NCI-H524 (cell line): Measurements from ENCODE around the gene SUGCT.
"Not testable (repeated sequence)": the region's sequence is repeated elsewhere in the genome, so short reads cannot be mapped to it uniquely, and the experiment has no call there.

Source experiments
- DNase-seq, 2 experiments: peaks; one replicate each; lab custom pipeline; 2025; lab: John Stamatoyannopoulos, UW

The SUGCT gene

GRCh38 chr7:40200791-40201190, 66.0 kb downstream of the SUGCT start:
- DNase-seq: no peak

- DNase-seq: no peak
Measured at GRCh38 chr7:40202851-40203250, 68.0 kb downstream of the SUGCT start.

GRCh38 chr7:40204581-40204980, 69.8 kb downstream of the SUGCT start:
- DNase-seq: no peak

GRCh38 chr7:40205992-40206391, 71.2 kb downstream of the SUGCT start:
- DNase-seq: no peak

GRCh38 chr7:40211276-40212003, 76.6 kb downstream of the SUGCT start:
- DNase-seq: no peak

GRCh38 chr7:40213291-40213690, 78.5 kb downstream of the SUGCT start:
- no peak for DNase-seq

GRCh38 chr7:40213856-40214255, 79.1 kb downstream of the SUGCT start:
- no peak for DNase-seq

- DNase-seq: not testable (repeated sequence)
Measured at GRCh38 chr7:40218612-40219011, 83.8 kb downstream of the SUGCT start.

- DNase-seq: no peak
Measured at GRCh38 chr7:40219917-40220316, 85.1 kb downstream of the SUGCT start.

- DNase-seq: no peak
Measured at GRCh38 chr7:40220421-40220911, 85.7 kb downstream of the SUGCT start.

- no peak for DNase-seq
Measured at GRCh38 chr7:40221836-40222235, 87.0 kb downstream of the SUGCT start.

GRCh38 chr7:40223451-40224127, 88.8 kb downstream of the SUGCT start:
- no peak for DNase-seq

- DNase-seq: no peak
Measured at GRCh38 chr7:40230101-40230500, 95.3 kb downstream of the SUGCT start.

GRCh38 chr7:40231796-40232195, 97.0 kb downstream of the SUGCT start:
- DNase-seq: no peak

- peak; percentile 26 to 51 for DNase-seq
Measured at GRCh38 chr7:40232242-40232893, 97.6 kb downstream of the SUGCT start.

- no peak for DNase-seq
Measured at GRCh38 chr7:40234046-40234445, 99.2 kb downstream of the SUGCT start.

GRCh38 chr7:40234666-40235065, 99.9 kb downstream of the SUGCT start:
- DNase-seq: no peak

GRCh38 chr7:40237731-40238130, 102.9 kb downstream of the SUGCT start:
- DNase-seq: no peak

GRCh38 chr7:40239755-40240303, 105.0 kb downstream of the SUGCT start:
- DNase-seq: no peak

GRCh38 chr7:40243076-40243475, 108.3 kb downstream of the SUGCT start:
- no peak for DNase-seq

GRCh38 chr7:40244226-40244625, 109.4 kb downstream of the SUGCT start:
- no peak for DNase-seq

- no peak for DNase-seq
Measured at GRCh38 chr7:40248681-40249080, 113.9 kb downstream of the SUGCT start.

- DNase-seq: not testable (repeated sequence)
Measured at GRCh38 chr7:40253444-40253843, 118.6 kb downstream of the SUGCT start.
